IPS-NIHi11 (cell line): Measurements from ENCODE around the gene TRAF7.

Source experiments
- DNase-seq: peaks from one replicate; pipeline ENCODE4 v3.0.0; 2012; ENCODE audit warnings: mixed read lengths, low spot score

TRAF7 gene

GRCh38 chr16:2147981-2148671, 7.5 kb upstream of the TRAF7 start, which contains the start of gene RAB26:
RAB26 (plus strand) TSS chr16:2148625; CDS start chr16:2148784, 159 bp downstream.
- peak; percentile 80 for DNase-seq

- no peak for DNase-seq
These were observed 6.6 kb upstream of the TRAF7 start for GRCh38 chr16:2148714-2149629.

- no peak for DNase-seq
These were observed 5.8 kb upstream of the TRAF7 start for GRCh38 chr16:2149630-2150417.

GRCh38 chr16:2150418-2151187, 5.0 kb upstream of the TRAF7 start:
- DNase-seq: no peak

GRCh38 chr16:2151188-2152091, 4.1 kb upstream of the TRAF7 start:
- no peak for DNase-seq

GRCh38 chr16:2152695-2153506, 2.7 kb upstream of the TRAF7 start:
- DNase-seq: no peak

- no peak for DNase-seq
These were observed 970 bp upstream of the TRAF7 start for GRCh38 chr16:2154533-2155090.

- DNase-seq: no peak
These were observed 631 bp downstream of the TRAF7 start for GRCh38 chr16:2155977-2156848.

- DNase-seq: no peak
These were observed 1.3 kb downstream of the TRAF7 start for GRCh38 chr16:2156849-2157224.

GRCh38 chr16:2157480-2158261, 2.1 kb downstream of the TRAF7 start:
- DNase-seq: no peak

- DNase-seq: no peak
These were observed 2.7 kb downstream of the TRAF7 start for GRCh38 chr16:2158262-2158638.

GRCh38 chr16:2159175-2159838, 3.7 kb downstream of the TRAF7 start:
- DNase-seq: no peak

- DNase-seq: no peak
These were observed 5.5 kb downstream of the TRAF7 start for GRCh38 chr16:2160915-2161551.

GRCh38 chr16:2161911-2162310, 6.3 kb downstream of the TRAF7 start:
- no peak for DNase-seq

- DNase-seq: no peak
These were observed 7.1 kb downstream of the TRAF7 start for GRCh38 chr16:2162676-2163118.

GRCh38 chr16:2163211-2163881, 7.8 kb downstream of the TRAF7 start:
- no peak for DNase-seq
